Measurements from ENCODE around the gene OR2V2.

- TF ChIP-seq CTCF (conservative IDR thresholded peaks at IDR 0.05; ENCODE audit: low read depth, low read length) (no peak), EZH2 (IDR thresholded peaks at IDR 0.05; ENCODE audit: borderline replicate concordance, low read depth, low read length, poor library complexity, severe bottlenecking) (no peak)
These were observed 60.0 kb downstream of the OR2V2 start for GRCh38 chr5:181207214-181207959.
